CD4-positive, alpha-beta T cell (primary cell): ENCODE measurements around the gene POLG2. TPM values are rescaled to one million over a fixed set of nuclear protein-coding genes. Genes with fewer than 3 reads are reported as not detected.

ENCODE experiments used
- ATAC-seq: fragments of 200-7000 bp; cut with Tn5 transposase; one replicate; pipeline ENCODE4 v1.10.0; 2022; ENCODE audit warnings: mild to moderate bottlenecking; ENCODE audit not compliant: poor library complexity
- CTCF ChIA-PET: fragments of 350-600 bp; sonication (Branson Sonifier 250); formaldehyde crosslinking; loops from one replicate; lab custom pipeline; 2021; ENCODE audit warnings: antibody characterized with exemption, inconsistent platforms; lab: Charles Lee
- POLR2A ChIA-PET: fragments of 350-600 bp; sonication (Branson Sonifier 250); formaldehyde crosslinking; loops from one replicate; lab custom pipeline; 2021; ENCODE audit warnings: antibody characterized with exemption, inconsistent platforms; lab: Charles Lee
- DNase-seq, 14 experiments: peaks; one replicate each; pipeline ENCODE4 v3.0.0-alpha.2; 2013 to 2020; ENCODE audit warnings: mixed read lengths in 2 of 14
- H3K27ac ChIP-seq, 2 donors: one replicate each; pipeline versions ENCODE4 v1.5.1 to v1.7.0; 2013; ENCODE audit warnings: low read length in 2 of 2, low read depth in 1 of 2, mild to moderate bottlenecking in 1 of 2
- H3K27me3 ChIP-seq, 2 experiments: 1 replicate in 1 of 2; 2 replicates in 1 of 2; pipeline versions ENCODE4 v1.6.1 to v1.7.0; 2013; ENCODE audit warnings: low read length in 2 of 2, control low read depth in 1 of 2, mild to moderate bottlenecking in 1 of 2, moderate library complexity in 1 of 2; ENCODE audit not compliant: insufficient read depth in 2 of 2, control insufficient read depth in 1 of 2
- H3K36me3 ChIP-seq: one replicate; pipeline ENCODE4 v1.6.1; 2013; ENCODE audit warnings: low read length, control low read depth; ENCODE audit not compliant: insufficient read depth
- H3K4me1 ChIP-seq: one replicate; pipeline ENCODE4 v1.6.1; 2013; ENCODE audit warnings: low read length, control low read depth; ENCODE audit not compliant: insufficient read depth
- H3K4me3 ChIP-seq: one replicate; pipeline ENCODE4 v1.5.1; 2013; ENCODE audit warnings: mild to moderate bottlenecking, low read length, moderate library complexity
- H3K9me3 ChIP-seq, 2 experiments: 1 replicate in 1 of 2; 2 replicates in 1 of 2; pipeline versions ENCODE4 v1.6.1 to v1.7.0; 2013; ENCODE audit warnings: low read length in 2 of 2, mild to moderate bottlenecking in 2 of 2, control low read depth in 1 of 2, moderate library complexity in 1 of 2; ENCODE audit not compliant: control insufficient read depth in 1 of 2, insufficient read depth in 1 of 2
- H3K27ac Mint-ChIP-seq: one replicate; pipeline ENCODE4 v1.8.0; 2020; ENCODE audit warnings: mixed read lengths
- H3K27me3 Mint-ChIP-seq: one replicate; pipeline ENCODE4 v1.8.0; 2021; ENCODE audit warnings: mixed read lengths
- H3K36me3 Mint-ChIP-seq: one replicate; pipeline ENCODE4 v1.8.0; 2021; ENCODE audit warnings: low read depth, mixed read lengths
- H3K4me1 Mint-ChIP-seq: one replicate; pipeline ENCODE4 v1.8.0; 2021; ENCODE audit warnings: low read depth, mixed read lengths
- H3K4me3 Mint-ChIP-seq: one replicate; pipeline ENCODE4 v1.8.0; 2020; ENCODE audit warnings: mild to moderate bottlenecking, mixed read lengths
- H3K9me3 Mint-ChIP-seq: one replicate; pipeline ENCODE4 v1.8.0; 2020; ENCODE audit warnings: mixed read lengths
- intact Hi-C, 2 experiments: fragments of 100-400 bp; cut with DNase I in 1 of 2; cut with micrococcal nuclease in 1 of 2; formaldehyde crosslinking; loops; one replicate each; pipeline versions ENCODE4 v1.15.1 to v1.9.0; 2023 to 2025; cut with DNase I, micrococcal nuclease
- total RNA-seq, 174 experiments: library from RNA in 2 of 174; stranded (reverse) in 2 of 174; gene quantifications; one replicate each; pipeline ENCODE4 v1.2.3 and lab custom pipeline; 2021 to 2026
- TF ChIP-seq, protein P1 (sequence below): fragments of 200-600 bp; IDR thresholded peaks from one replicate; pipeline ENCODE4 v1.8.0; 2022; ENCODE audit warnings: antibody characterized with exemption, mild to moderate bottlenecking

The POLG2 gene
- total RNA-seq, 2 experiments from 2014 or later, result 32.8 to 34.1 TPM

DNA sequence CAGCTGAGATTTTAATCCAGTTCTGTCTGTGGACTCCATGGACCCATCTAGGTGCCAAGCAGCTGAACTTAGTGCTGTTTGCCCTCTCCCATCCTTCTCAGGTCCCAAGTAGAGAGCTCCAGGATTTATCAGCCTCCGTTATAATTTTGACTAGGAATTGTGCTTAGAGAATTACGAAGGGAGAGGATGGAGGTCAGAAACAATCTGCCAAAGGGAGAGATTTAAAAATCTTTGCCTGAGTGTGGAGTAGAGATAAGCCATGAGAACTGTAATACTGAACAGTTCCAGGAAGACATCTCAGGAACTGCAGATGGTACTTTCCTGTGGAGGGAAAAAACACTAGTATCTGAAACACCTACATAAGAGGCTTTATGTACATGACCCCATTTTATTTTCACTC is 36.9 kb upstream of the POLG2 start:
- peaks cover 96% of the 10 kb centered on the region for H3K36me3 ChIP-seq
- no peaks in the 10 kb centered on the region for H3K4me1 ChIP-seq
- H3K27ac ChIP-seq, result no peak overlapping the region
- Mint-ChIP-seq H3K9me3 (no peaks in the 10 kb centered on the region), H3K36me3 (peaks cover 97% of the 10 kb centered on the region), H3K4me1 (no peaks in the 10 kb centered on the region), H3K27ac (peak overlapping the region; percentile 20), H3K4me3 (no peak overlapping the region), H3K27me3 (no peaks in the 10 kb centered on the region)
- TF ChIP-seq, protein P1, sequence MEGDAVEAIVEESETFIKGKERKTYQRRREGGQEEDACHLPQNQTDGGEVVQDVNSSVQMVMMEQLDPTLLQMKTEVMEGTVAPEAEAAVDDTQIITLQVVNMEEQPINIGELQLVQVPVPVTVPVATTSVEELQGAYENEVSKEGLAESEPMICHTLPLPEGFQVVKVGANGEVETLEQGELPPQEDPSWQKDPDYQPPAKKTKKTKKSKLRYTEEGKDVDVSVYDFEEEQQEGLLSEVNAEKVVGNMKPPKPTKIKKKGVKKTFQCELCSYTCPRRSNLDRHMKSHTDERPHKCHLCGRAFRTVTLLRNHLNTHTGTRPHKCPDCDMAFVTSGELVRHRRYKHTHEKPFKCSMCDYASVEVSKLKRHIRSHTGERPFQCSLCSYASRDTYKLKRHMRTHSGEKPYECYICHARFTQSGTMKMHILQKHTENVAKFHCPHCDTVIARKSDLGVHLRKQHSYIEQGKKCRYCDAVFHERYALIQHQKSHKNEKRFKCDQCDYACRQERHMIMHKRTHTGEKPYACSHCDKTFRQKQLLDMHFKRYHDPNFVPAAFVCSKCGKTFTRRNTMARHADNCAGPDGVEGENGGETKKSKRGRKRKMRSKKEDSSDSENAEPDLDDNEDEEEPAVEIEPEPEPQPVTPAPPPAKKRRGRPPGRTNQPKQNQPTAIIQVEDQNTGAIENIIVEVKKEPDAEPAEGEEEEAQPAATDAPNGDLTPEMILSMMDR, result no peak
- ChIA-PET CTCF (interaction anchor here (0.9 kb wide), 1 partner anchor 116 kb away, joined by 3 read pairs; no protein-coding TSS in a partner anchor), POLR2A (interaction anchor here (2.3 kb wide), 1 partner anchor 28 kb away, joined by 11 read pairs; the partner anchor contains the start of genes CEP95 and DDX5)
- no peaks in the 10 kb centered on the region for H3K27me3 ChIP-seq
- ATAC-seq (no peak), DNase-seq (no peak)
- intact Hi-C loops, result loop anchor here in 1 of 2 experiments (10.0 kb wide), 2 partner anchors 111 to 201 kb away; no protein-coding TSS in a partner anchor
- no peaks in the 10 kb centered on the region for H3K9me3 ChIP-seq
- H3K4me3 ChIP-seq, result no peak overlapping the region

DNA sequence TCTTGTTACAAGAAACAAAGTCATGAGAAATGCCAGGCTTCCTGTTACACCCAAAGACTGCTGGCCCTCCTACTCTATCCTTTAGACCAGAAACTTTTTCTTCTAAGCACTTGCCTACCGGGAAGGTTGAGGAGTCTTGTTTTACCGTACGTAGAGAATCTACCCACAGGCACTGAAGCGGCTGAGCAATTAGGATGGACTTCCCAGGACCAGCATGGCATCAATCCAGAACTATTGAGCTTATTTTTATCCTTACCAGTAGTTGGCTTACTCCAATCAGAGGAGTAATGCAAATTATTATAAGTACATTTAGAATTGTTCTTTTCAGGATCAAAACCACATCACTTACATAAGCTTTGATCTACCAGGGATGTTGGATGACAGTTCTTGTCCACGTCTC is 35.6 kb upstream of the POLG2 start:
- Histone ChIP-seq H3K4me1 (no peaks in the 10 kb centered on the region), H3K27me3 (no peaks in the 10 kb centered on the region), H3K9me3 (no peaks in the 10 kb centered on the region), H3K36me3 (peaks cover 99% of the 10 kb centered on the region), H3K27ac (no peak overlapping the region), H3K4me3 (no peak overlapping the region)
- intact Hi-C loops, result loop anchor here in 1 of 2 experiments (10.0 kb wide), 2 partner anchors 112 to 202 kb away; no protein-coding TSS in a partner anchor
- Mint-ChIP-seq H3K4me3 (no peak overlapping the region), H3K9me3 (no peaks in the 10 kb centered on the region), H3K4me1 (no peaks in the 10 kb centered on the region), H3K27me3 (no peaks in the 10 kb centered on the region), H3K27ac (no peak overlapping the region), H3K36me3 (peaks cover 99% of the 10 kb centered on the region)
- CTCF ChIA-PET, result interaction anchor here (0.6 to 1.1 kb wide), 2 partner anchors 80 to 117 kb away, joined by 3 read pairs; no protein-coding TSS in a partner anchor
- ATAC-seq (no peak), DNase-seq (no peak)
- TF ChIP-seq, protein P1, result no peak
- POLR2A ChIA-PET, result interaction anchor here (0.8 kb wide), 2 partner anchors 8 to 55 kb away, joined by 4 read pairs; no protein-coding TSS in a partner anchor

DNA sequence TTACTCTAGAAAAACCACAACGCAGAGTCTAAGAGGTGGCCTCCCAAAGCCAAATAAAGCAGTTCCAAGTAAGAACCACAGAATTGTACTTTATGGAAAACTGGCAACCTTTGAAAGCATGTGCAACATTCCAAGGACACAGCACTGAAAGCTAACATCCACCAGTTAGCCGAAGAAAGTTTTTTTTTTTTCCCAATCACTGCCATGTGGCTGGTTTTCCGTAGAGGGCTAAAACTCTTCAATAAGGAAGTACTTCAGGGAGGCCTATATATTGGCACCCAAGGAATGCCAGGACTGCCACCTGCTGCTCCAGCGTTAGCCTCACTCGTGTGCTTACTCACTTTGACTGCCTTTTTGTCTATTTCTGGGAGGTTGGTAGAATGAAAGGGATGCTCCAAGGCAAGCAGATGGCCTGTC is 35.1 kb upstream of the POLG2 start:
- Histone ChIP-seq H3K36me3 (peaks cover 99% of the 10 kb centered on the region), H3K9me3 (no peaks in the 10 kb centered on the region), H3K27ac (no peak overlapping the region), H3K4me3 (no peak overlapping the region), H3K4me1 (no peaks in the 10 kb centered on the region), H3K27me3 (no peaks in the 10 kb centered on the region)
- Mint-ChIP-seq H3K9me3 (no peaks in the 10 kb centered on the region), H3K4me1 (no peaks in the 10 kb centered on the region), H3K36me3 (peaks cover 99% of the 10 kb centered on the region), H3K4me3 (no peak overlapping the region), H3K27ac (no peak overlapping the region), H3K27me3 (no peaks in the 10 kb centered on the region)
- ChIA-PET POLR2A (interaction anchor here (0.7 to 0.8 kb wide), 2 partner anchors 28 to 55 kb away, joined by 3 to 4 read pairs; no protein-coding TSS in a partner anchor), CTCF (interaction anchor here (0.6 to 1.1 kb wide), 2 partner anchors 81 to 117 kb away, joined by 3 read pairs; no protein-coding TSS in a partner anchor)
- no peak for DNase-seq
- no peak for ATAC-seq
- intact Hi-C loops, result loop anchor here in 1 of 2 experiments (10.0 kb wide), 2 partner anchors 113 to 203 kb away; no protein-coding TSS in a partner anchor
- TF ChIP-seq, protein P1, result no peak
